SK-N-SH treated with all-trans-retinoic acid at 6 μM for 48 hours (cell line): ENCODE results near the gene HOXC4.

Experiments
- ZFP30 ChIP-seq: fragments of 450-650 bp; formaldehyde crosslinking; IDR thresholded peaks from 2 replicates; pipeline ENCODE4 v1.5.0; 2022; ENCODE audit warnings: mild to moderate bottlenecking, moderate library complexity
- TF ChIP-seq, protein P1 (sequence below): fragments of 250-450 bp; sonication (Bioruptor Pico); IDR thresholded peaks from 2 replicates; pipeline ENCODE4 v1.5.1; 2020; ENCODE audit warnings: low read depth, mild to moderate bottlenecking, moderate library complexity

DNA sequence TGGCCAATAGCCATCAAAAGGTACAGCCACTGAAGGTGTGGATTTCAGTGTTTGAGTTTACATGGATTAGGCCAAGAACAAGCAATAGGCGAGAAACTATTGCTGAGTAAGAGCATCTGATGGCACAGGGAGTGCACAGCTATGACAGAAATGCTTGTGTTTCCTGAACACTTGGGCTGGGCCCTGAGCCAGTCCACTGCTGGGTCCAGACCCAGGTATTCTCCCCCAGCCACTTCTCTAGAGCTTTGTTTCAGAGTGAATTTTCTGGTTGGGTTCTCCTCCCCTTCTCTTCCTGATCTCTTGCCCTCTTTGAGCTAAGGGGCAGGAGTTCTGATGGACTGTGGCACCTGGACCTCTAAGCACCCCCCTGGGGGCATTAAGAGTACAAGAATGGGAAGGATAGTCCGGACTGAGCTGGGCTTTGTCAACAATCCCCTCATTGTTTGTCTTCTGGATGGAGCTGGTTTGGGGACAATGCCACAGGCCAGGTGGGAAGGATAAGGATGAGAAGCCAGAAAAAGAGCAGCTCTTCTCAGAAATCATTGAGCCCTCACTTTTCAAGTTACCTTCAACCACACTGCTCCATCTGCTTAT lies 12.4 kb upstream of the HOXC4 start:
- TF ChIP-seq ZFP30 (CRISPR knock-in tag) = no peak
- TF ChIP-seq, protein P1, sequence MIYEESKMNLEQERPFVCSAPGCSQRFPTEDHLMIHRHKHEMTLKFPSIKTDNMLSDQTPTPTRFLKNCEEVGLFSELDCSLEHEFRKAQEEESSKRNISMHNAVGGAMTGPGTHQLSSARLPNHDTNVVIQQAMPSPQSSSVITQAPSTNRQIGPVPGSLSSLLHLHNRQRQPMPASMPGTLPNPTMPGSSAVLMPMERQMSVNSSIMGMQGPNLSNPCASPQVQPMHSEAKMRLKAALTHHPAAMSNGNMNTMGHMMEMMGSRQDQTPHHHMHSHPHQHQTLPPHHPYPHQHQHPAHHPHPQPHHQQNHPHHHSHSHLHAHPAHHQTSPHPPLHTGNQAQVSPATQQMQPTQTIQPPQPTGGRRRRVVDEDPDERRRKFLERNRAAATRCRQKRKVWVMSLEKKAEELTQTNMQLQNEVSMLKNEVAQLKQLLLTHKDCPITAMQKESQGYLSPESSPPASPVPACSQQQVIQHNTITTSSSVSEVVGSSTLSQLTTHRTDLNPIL (CRISPR knock-in tag) = no peak
